GM23338 (cell line): ENCODE results near the gene FOXP4. TPM values are rescaled to one million over a fixed set of nuclear protein-coding genes. Genes with fewer than 3 reads are reported as not detected.

Source experiments
- ATAC-seq: fragments of 200-7000 bp; cut with Tn5 transposase; 3 replicates; pipeline ENCODE4 v1.9.1; 2020
- DNase-seq: peaks from one replicate; pipeline ENCODE4 v3.0.0-alpha.2; 2015; ENCODE audit warnings: low spot score
- H2AFZ ChIP-seq: fragments of 200-600 bp; sonication (generic); 2 replicates; pipeline ENCODE4 v1.8.0; 2016; ENCODE audit warnings: antibody characterized with exemption, mild to moderate bottlenecking, moderate library complexity
- H3F3A ChIP-seq: fragments of 200-600 bp; sonication (generic); replicated peaks from 2 replicates; pipeline ENCODE4 v1.8.0; 2017; ENCODE audit warnings: antibody characterized with exemption, mixed run types, low read depth
- H3K27ac ChIP-seq: fragments of 200-600 bp; sonication (generic); 2 replicates; pipeline ENCODE4 v1.6.1; 2016; ENCODE audit warnings: low read depth
- H3K27me3 ChIP-seq: fragments of 200-600 bp; sonication (generic); 2 replicates; pipeline ENCODE4 v1.8.0; 2016; ENCODE audit warnings: mild to moderate bottlenecking, mixed run types, moderate library complexity; ENCODE audit not compliant: insufficient read depth
- H3K36me3 ChIP-seq: fragments of 200-600 bp; sonication (generic); 2 replicates; pipeline ENCODE4 v1.8.0; 2016; ENCODE audit warnings: mild to moderate bottlenecking; ENCODE audit not compliant: insufficient read depth
- H3K4me1 ChIP-seq: fragments of 200-600 bp; sonication (generic); 2 replicates; pipeline ENCODE4 v1.8.0; 2016; ENCODE audit warnings: mild to moderate bottlenecking, moderate library complexity; ENCODE audit not compliant: insufficient read depth
- H3K4me2 ChIP-seq: fragments of 200-600 bp; sonication (generic); 2 replicates; pipeline ENCODE4 v1.7.1; 2017; ENCODE audit warnings: mixed run types
- H3K4me3 ChIP-seq: fragments of 200-600 bp; sonication (generic); 2 replicates; pipeline ENCODE4 v1.6.1; 2016; ENCODE audit warnings: mixed run types
- H3K79me2 ChIP-seq: fragments of 200-600 bp; sonication (generic); replicated peaks from 2 replicates; pipeline ENCODE4 v1.8.0; 2017; ENCODE audit warnings: mild to moderate bottlenecking; ENCODE audit not compliant: insufficient read depth
- H3K9me2 ChIP-seq: fragments of 200-600 bp; sonication (generic); 2 replicates; pipeline ENCODE4 v1.8.0; 2017; ENCODE audit not compliant: insufficient read depth
- H4K20me1 ChIP-seq: fragments of 200-600 bp; sonication (generic); replicated peaks from 2 replicates; pipeline ENCODE4 v1.8.0; 2017; ENCODE audit warnings: mild to moderate bottlenecking; ENCODE audit not compliant: insufficient read depth
- H3K27ac Mint-ChIP-seq: 2 replicates; pipeline ENCODE4 v1.8.0; 2020; ENCODE audit warnings: inconsistent platforms, mild to moderate bottlenecking, moderate library complexity, mixed read lengths
- H3K27me3 Mint-ChIP-seq: 3 replicates; pipeline ENCODE4 v1.8.0; 2022; ENCODE audit warnings: low read depth, mild to moderate bottlenecking, moderate library complexity, mixed read lengths, inconsistent platforms; ENCODE audit not compliant: insufficient read depth, poor library complexity
- H3K36me3 Mint-ChIP-seq: 3 replicates; pipeline ENCODE4 v1.8.0; 2021; ENCODE audit warnings: low read depth, mild to moderate bottlenecking, inconsistent platforms, moderate library complexity, mixed read lengths
- H3K4me1 Mint-ChIP-seq: 3 replicates; pipeline ENCODE4 v1.8.0; 2020; ENCODE audit warnings: mild to moderate bottlenecking, inconsistent platforms, mixed read lengths
- H3K4me3 Mint-ChIP-seq: 3 replicates; pipeline ENCODE4 v1.8.0; 2021; ENCODE audit warnings: moderate library complexity, mild to moderate bottlenecking, inconsistent platforms, mixed read lengths
- H3K9me3 Mint-ChIP-seq: 3 replicates; pipeline ENCODE4 v1.8.0; 2020; ENCODE audit warnings: moderate library complexity, mild to moderate bottlenecking, inconsistent platforms, mixed read lengths
- CREB1 ChIP-seq: fragments of 250-450 bp; sonication (Bioruptor Pico); IDR thresholded peaks from 2 replicates; pipeline ENCODE4 v1.5.0; 2020; ENCODE audit warnings: low read depth, mild to moderate bottlenecking, moderate library complexity
- EZH2 ChIP-seq: fragments of 200-600 bp; sonication (generic); IDR thresholded peaks from one replicate; pipeline ENCODE4 v1.8.0; 2017; ENCODE audit warnings: antibody characterized with exemption, mild to moderate bottlenecking, low read depth; ENCODE audit not compliant: unreplicated experiment
- EZH2phosphoT487 ChIP-seq: fragments of 200-600 bp; sonication (generic); IDR thresholded peaks from one replicate; pipeline ENCODE4 v1.8.1; 2018; ENCODE audit warnings: antibody characterized with exemption; ENCODE audit not compliant: unreplicated experiment
- JUNB ChIP-seq: IDR thresholded peaks from one replicate; pipeline ENCODE4 v1.6.1; 2016; ENCODE audit warnings: antibody characterized with exemption; ENCODE audit not compliant: unreplicated experiment
- NANOG ChIP-seq: IDR thresholded peaks from 2 replicates; pipeline ENCODE4 v1.6.1; 2016; ENCODE audit warnings: antibody characterized with exemption, borderline replicate concordance
- POLR2AphosphoS5 ChIP-seq: IDR thresholded peaks from 2 replicates; pipeline ENCODE4 v1.6.1; 2016; ENCODE audit warnings: antibody characterized with exemption, low read depth
- STAT1 ChIP-seq: IDR thresholded peaks from one replicate; pipeline ENCODE4 v1.6.1; 2016; ENCODE audit warnings: antibody characterized with exemption; ENCODE audit not compliant: unreplicated experiment
- ZNF114 ChIP-seq: fragments of 250-450 bp; sonication (Bioruptor Pico); IDR thresholded peaks from 2 replicates; pipeline ENCODE4 v1.5.0; 2020; ENCODE audit warnings: mild to moderate bottlenecking, moderate library complexity
- ZNF331 ChIP-seq: fragments of 250-450 bp; sonication (Bioruptor Pico); IDR thresholded peaks from 2 replicates; pipeline ENCODE4 v1.5.0; 2020; ENCODE audit warnings: low read depth, mild to moderate bottlenecking, moderate library complexity
- polyA plus RNA-seq: library from polyadenylated mRNA; unstranded; fragments of >200 nt; fragmentation: Nextera tagmentation; extraction: Ambion mirVana; gene quantifications from 2 replicates; pipeline ENCODE4 v1.2.1, GENCODE V29; 2016
- total RNA-seq: library from RNA; depleted of rRNA; stranded (reverse); fragments of >200 nt; shearing (Covaris generic); gene quantifications from 2 replicates; pipeline ENCODE4 v1.2.3, GENCODE V29; 2014
- TF ChIP-seq, protein P1 (sequence below): IDR thresholded peaks from 2 replicates; pipeline ENCODE4 v1.6.1; 2016; ENCODE audit warnings: antibody characterized with exemption
- TF ChIP-seq, protein P2 (sequence below): fragments of 250-450 bp; sonication (Bioruptor Pico); IDR thresholded peaks from 2 replicates; pipeline ENCODE4 v1.5.0; 2020; ENCODE audit warnings: mild to moderate bottlenecking, moderate library complexity
- TF ChIP-seq, protein P3 (sequence below), 2 experiments: fragments of 200-600 bp in 1 of 2; sonication (generic) in 1 of 2; conservative IDR thresholded peaks; 2 replicates each; pipeline versions ENCODE4 v1.5.1 to v1.6.1; 2016 to 2017; ENCODE audit warnings: antibody characterized with exemption in 2 of 2, low read depth in 2 of 2, mild to moderate bottlenecking in 2 of 2, moderate library complexity in 1 of 2
- TF ChIP-seq, protein P4 (sequence below): IDR thresholded peaks from one replicate; pipeline ENCODE4 v1.6.1; 2018; ENCODE audit warnings: antibody characterized with exemption; ENCODE audit not compliant: unreplicated experiment

The FOXP4 gene
- total and polyA plus RNA-seq, 2 experiments from 2014 or later = 5.1 to 13.5 TPM

DNA sequence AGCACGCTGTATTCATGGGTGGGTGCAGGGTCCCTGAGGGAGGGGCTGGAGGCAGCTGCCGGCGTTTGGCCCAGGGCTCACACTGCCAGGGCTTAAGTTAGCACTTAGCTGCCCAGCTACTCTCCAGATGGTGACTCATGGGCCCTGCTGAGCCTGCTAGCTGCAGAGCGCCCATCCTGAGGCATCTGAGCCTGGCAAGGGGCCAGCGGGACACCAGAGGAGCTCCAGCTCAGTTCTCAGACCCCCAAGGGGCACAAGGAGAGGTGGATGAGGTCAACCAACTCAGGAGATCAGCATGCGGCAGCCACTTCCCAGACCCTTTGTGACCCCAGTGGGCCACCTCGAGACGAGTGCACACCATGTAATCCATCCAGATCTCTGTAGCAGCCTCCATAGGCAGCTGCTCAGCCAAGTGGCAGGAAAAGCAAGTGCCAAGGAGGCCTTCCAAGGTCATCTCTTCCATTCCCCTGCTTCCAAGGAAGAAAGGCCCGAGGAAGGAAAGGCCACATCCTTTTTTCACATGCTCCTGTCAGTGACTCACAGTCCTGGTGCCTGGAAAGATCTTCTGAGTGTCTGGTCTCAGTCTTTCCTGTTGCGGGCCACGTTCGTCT lies 35.3 kb downstream of the FOXP4 start:
- 0 out of 2 replicates have a peak, but pooled peaks cover 3% of the 10 kb centered on the region for H3K79me2 ChIP-seq
- DNase-seq = no peak
- peaks cover 16% of the 10 kb centered on the region; the same call in 2 of the 3 replicates for H3K36me3 Mint-ChIP-seq
- no peak overlapping the region for H3K4me3 Mint-ChIP-seq
- H3K4me3 ChIP-seq = no peak overlapping the region
- H3K9me3 Mint-ChIP-seq = no peaks in the 10 kb centered on the region
- peaks cover 49% of the 10 kb centered on the region for H3K4me1 ChIP-seq
- TF ChIP-seq NANOG (no peak), JUNB (no peak), STAT1 (no peak), ZNF331 (no peak), CREB1 (no peak), POLR2AphosphoS5 (no peak), ZNF114 (CRISPR knock-in tag) (no peak), EZH2phosphoT487 (no peak), EZH2 (no peak)
- TF ChIP-seq, protein P1, sequence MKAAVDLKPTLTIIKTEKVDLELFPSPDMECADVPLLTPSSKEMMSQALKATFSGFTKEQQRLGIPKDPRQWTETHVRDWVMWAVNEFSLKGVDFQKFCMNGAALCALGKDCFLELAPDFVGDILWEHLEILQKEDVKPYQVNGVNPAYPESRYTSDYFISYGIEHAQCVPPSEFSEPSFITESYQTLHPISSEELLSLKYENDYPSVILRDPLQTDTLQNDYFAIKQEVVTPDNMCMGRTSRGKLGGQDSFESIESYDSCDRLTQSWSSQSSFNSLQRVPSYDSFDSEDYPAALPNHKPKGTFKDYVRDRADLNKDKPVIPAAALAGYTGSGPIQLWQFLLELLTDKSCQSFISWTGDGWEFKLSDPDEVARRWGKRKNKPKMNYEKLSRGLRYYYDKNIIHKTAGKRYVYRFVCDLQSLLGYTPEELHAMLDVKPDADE = no peak
- TF ChIP-seq, protein P2, sequence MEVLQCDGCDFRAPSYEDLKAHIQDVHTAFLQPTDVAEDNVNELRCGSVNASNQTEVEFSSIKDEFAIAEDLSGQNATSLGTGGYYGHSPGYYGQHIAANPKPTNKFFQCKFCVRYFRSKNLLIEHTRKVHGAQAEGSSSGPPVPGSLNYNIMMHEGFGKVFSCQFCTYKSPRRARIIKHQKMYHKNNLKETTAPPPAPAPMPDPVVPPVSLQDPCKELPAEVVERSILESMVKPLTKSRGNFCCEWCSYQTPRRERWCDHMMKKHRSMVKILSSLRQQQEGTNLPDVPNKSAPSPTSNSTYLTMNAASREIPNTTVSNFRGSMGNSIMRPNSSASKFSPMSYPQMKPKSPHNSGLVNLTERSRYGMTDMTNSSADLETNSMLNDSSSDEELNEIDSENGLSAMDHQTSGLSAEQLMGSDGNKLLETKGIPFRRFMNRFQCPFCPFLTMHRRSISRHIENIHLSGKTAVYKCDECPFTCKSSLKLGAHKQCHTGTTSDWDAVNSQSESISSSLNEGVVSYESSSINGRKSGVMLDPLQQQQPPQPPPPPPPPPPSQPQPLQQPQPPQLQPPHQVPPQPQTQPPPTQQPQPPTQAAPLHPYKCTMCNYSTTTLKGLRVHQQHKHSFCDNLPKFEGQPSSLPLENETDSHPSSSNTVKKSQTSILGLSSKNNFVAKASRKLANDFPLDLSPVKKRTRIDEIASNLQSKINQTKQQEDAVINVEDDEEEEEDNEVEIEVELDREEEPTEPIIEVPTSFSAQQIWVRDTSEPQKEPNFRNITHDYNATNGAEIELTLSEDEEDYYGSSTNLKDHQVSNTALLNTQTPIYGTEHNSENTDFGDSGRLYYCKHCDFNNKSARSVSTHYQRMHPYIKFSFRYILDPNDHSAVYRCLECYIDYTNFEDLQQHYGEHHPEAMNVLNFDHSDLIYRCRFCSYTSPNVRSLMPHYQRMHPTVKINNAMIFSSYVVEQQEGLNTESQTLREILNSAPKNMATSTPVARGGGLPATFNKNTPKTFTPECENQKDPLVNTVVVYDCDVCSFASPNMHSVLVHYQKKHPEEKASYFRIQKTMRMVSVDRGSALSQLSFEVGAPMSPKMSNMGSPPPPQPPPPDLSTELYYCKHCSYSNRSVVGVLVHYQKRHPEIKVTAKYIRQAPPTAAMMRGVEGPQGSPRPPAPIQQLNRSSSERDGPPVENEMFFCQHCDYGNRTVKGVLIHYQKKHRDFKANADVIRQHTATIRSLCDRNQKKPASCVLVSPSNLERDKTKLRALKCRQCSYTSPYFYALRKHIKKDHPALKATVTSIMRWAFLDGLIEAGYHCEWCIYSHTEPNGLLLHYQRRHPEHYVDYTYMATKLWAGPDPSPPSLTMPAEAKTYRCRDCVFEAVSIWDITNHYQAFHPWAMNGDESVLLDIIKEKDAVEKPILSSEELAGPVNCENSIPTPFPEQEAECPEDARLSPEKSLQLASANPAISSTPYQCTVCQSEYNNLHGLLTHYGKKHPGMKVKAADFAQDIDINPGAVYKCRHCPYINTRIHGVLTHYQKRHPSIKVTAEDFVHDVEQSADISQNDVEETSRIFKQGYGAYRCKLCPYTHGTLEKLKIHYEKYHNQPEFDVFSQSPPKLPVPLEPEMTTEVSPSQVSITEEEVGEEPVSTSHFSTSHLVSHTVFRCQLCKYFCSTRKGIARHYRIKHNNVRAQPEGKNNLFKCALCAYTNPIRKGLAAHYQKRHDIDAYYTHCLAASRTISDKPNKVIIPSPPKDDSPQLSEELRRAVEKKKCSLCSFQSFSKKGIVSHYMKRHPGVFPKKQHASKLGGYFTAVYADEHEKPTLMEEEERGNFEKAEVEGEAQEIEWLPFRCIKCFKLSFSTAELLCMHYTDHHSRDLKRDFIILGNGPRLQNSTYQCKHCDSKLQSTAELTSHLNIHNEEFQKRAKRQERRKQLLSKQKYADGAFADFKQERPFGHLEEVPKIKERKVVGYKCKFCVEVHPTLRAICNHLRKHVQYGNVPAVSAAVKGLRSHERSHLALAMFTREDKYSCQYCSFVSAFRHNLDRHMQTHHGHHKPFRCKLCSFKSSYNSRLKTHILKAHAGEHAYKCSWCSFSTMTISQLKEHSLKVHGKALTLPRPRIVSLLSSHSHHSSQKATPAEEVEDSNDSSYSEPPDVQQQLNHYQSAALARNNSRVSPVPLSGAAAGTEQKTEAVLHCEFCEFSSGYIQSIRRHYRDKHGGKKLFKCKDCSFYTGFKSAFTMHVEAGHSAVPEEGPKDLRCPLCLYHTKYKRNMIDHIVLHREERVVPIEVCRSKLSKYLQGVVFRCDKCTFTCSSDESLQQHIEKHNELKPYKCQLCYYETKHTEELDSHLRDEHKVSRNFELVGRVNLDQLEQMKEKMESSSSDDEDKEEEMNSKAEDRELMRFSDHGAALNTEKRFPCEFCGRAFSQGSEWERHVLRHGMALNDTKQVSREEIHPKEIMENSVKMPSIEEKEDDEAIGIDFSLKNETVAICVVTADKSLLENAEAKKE (CRISPR knock-in tag) = no peak
- TF ChIP-seq, protein P3, sequence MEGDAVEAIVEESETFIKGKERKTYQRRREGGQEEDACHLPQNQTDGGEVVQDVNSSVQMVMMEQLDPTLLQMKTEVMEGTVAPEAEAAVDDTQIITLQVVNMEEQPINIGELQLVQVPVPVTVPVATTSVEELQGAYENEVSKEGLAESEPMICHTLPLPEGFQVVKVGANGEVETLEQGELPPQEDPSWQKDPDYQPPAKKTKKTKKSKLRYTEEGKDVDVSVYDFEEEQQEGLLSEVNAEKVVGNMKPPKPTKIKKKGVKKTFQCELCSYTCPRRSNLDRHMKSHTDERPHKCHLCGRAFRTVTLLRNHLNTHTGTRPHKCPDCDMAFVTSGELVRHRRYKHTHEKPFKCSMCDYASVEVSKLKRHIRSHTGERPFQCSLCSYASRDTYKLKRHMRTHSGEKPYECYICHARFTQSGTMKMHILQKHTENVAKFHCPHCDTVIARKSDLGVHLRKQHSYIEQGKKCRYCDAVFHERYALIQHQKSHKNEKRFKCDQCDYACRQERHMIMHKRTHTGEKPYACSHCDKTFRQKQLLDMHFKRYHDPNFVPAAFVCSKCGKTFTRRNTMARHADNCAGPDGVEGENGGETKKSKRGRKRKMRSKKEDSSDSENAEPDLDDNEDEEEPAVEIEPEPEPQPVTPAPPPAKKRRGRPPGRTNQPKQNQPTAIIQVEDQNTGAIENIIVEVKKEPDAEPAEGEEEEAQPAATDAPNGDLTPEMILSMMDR (conservative IDR thresholded peaks at IDR 0.05; ENCODE audit: low read depth in 2 of 2) = no peak
- TF ChIP-seq, protein P4, sequence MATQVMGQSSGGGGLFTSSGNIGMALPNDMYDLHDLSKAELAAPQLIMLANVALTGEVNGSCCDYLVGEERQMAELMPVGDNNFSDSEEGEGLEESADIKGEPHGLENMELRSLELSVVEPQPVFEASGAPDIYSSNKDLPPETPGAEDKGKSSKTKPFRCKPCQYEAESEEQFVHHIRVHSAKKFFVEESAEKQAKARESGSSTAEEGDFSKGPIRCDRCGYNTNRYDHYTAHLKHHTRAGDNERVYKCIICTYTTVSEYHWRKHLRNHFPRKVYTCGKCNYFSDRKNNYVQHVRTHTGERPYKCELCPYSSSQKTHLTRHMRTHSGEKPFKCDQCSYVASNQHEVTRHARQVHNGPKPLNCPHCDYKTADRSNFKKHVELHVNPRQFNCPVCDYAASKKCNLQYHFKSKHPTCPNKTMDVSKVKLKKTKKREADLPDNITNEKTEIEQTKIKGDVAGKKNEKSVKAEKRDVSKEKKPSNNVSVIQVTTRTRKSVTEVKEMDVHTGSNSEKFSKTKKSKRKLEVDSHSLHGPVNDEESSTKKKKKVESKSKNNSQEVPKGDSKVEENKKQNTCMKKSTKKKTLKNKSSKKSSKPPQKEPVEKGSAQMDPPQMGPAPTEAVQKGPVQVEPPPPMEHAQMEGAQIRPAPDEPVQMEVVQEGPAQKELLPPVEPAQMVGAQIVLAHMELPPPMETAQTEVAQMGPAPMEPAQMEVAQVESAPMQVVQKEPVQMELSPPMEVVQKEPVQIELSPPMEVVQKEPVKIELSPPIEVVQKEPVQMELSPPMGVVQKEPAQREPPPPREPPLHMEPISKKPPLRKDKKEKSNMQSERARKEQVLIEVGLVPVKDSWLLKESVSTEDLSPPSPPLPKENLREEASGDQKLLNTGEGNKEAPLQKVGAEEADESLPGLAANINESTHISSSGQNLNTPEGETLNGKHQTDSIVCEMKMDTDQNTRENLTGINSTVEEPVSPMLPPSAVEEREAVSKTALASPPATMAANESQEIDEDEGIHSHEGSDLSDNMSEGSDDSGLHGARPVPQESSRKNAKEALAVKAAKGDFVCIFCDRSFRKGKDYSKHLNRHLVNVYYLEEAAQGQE = no peak
- no peaks in the 10 kb centered on the region for H3K36me3 ChIP-seq
- no peak for ATAC-seq
- no peak overlapping the region for H3K27ac ChIP-seq
- H3K27me3 Mint-ChIP-seq = peaks cover 17% of the 10 kb centered on the region
- H3K27me3 ChIP-seq = no peaks in the 10 kb centered on the region
- H3K9me2 ChIP-seq = no peaks in the 10 kb centered on the region
- H3F3A ChIP-seq = peaks cover 23% of the 10 kb centered on the region
- H3K4me2 ChIP-seq = no peak overlapping the region
- H3K4me1 Mint-ChIP-seq = peaks cover 84% of the 10 kb centered on the region
- no peaks in the 10 kb centered on the region for H4K20me1 ChIP-seq
- H3K27ac Mint-ChIP-seq = no peak overlapping the region
- no peak overlapping the region for H2AFZ ChIP-seq
